H9 (cell line): ENCODE results near the gene BRCA1. TPM values are rescaled to one million over a fixed set of nuclear protein-coding genes. Genes with fewer than 3 reads are reported as not detected.

ENCODE experiments used
- DNase-seq: peaks from one replicate; pipeline ENCODE4 v3.0.0-alpha.2; 2017
- H2AFZ ChIP-seq: one replicate; pipeline ENCODE4 v1.6.1; 2013; ENCODE audit warnings: mild to moderate bottlenecking, low read length, control low read depth, moderate library complexity
- H2AK5ac ChIP-seq: 2 replicates; pipeline ENCODE4 v1.6.1; 2013; ENCODE audit warnings: low read length, control low read depth, mixed read lengths; ENCODE audit not compliant: insufficient read length
- H2BK120ac ChIP-seq: one replicate; pipeline ENCODE4 v1.6.1; 2013; ENCODE audit warnings: low read depth, mild to moderate bottlenecking, low read length, control low read depth, inconsistent platforms; ENCODE audit not compliant: poor library complexity, severe bottlenecking
- H2BK12ac ChIP-seq: 2 replicates; pipeline ENCODE4 v1.6.1; 2013; ENCODE audit warnings: low read length, control low read depth, mixed read lengths, low read depth; ENCODE audit not compliant: insufficient read length
- H2BK15ac ChIP-seq: 2 replicates; pipeline ENCODE4 v1.6.1; 2013; ENCODE audit warnings: low read depth, low read length, control low read depth
- H2BK20ac ChIP-seq: one replicate; pipeline ENCODE4 v1.6.1; 2013; ENCODE audit warnings: low read depth, mild to moderate bottlenecking, low read length, control low read depth, inconsistent platforms; ENCODE audit not compliant: poor library complexity, severe bottlenecking
- H2BK5ac ChIP-seq: 2 replicates; pipeline ENCODE4 v1.6.1; 2013; ENCODE audit warnings: low read length, control low read depth, mixed read lengths; ENCODE audit not compliant: insufficient read length
- H3K14ac ChIP-seq: 2 replicates; pipeline ENCODE4 v1.6.1; 2013; ENCODE audit warnings: low read length, control low read depth; ENCODE audit not compliant: insufficient read depth
- H3K18ac ChIP-seq: 2 replicates; pipeline ENCODE4 v1.6.1; 2013; ENCODE audit warnings: low read depth, mild to moderate bottlenecking, mixed read lengths, low read length, control low read depth; ENCODE audit not compliant: insufficient read length
- H3K23ac ChIP-seq: 2 replicates; pipeline ENCODE4 v1.6.1; 2013; ENCODE audit warnings: low read length, control low read depth, mixed read lengths, low read depth; ENCODE audit not compliant: insufficient read length
- H3K23me2 ChIP-seq: 2 replicates; pipeline ENCODE4 v1.6.1; 2013; ENCODE audit warnings: low read depth, mild to moderate bottlenecking, mixed read lengths, low read length, control low read depth; ENCODE audit not compliant: insufficient read length, poor library complexity, severe bottlenecking
- H3K27ac ChIP-seq: 2 replicates; pipeline ENCODE4 v1.5.1; 2013; ENCODE audit warnings: low read length, control low read depth, mixed read lengths, low read depth; ENCODE audit not compliant: insufficient read length
- H3K27me3 ChIP-seq: 2 replicates; pipeline ENCODE4 v1.6.1; 2013; ENCODE audit warnings: low read length, control low read depth, inconsistent platforms; ENCODE audit not compliant: insufficient read depth
- H3K4ac ChIP-seq: 2 replicates; pipeline ENCODE4 v1.6.1; 2013; ENCODE audit warnings: low read depth, mild to moderate bottlenecking, control low read depth, inconsistent platforms, low read length, moderate library complexity
- H3K4me1 ChIP-seq: 2 replicates; pipeline ENCODE4 v1.6.1; 2013; ENCODE audit warnings: low read length, control low read depth, inconsistent platforms; ENCODE audit not compliant: insufficient read depth
- H3K4me2 ChIP-seq: 2 replicates; pipeline ENCODE4 v1.6.1; 2013; ENCODE audit warnings: low read length, control low read depth, mixed read lengths; ENCODE audit not compliant: insufficient read length, insufficient read depth
- H3K56ac ChIP-seq: 2 replicates; pipeline ENCODE4 v1.6.1; 2013; ENCODE audit warnings: low read depth, mild to moderate bottlenecking, mixed read lengths, low read length, control low read depth; ENCODE audit not compliant: insufficient read length
- H3K79me1 ChIP-seq: 2 replicates; pipeline ENCODE4 v1.6.1; 2013; ENCODE audit warnings: low read depth, mild to moderate bottlenecking, moderate library complexity, low read length, control low read depth, inconsistent platforms; ENCODE audit not compliant: insufficient read depth, poor library complexity, severe bottlenecking
- H3K79me2 ChIP-seq: 2 replicates; pipeline ENCODE4 v1.6.1; 2013; ENCODE audit warnings: low read length, control low read depth, inconsistent platforms; ENCODE audit not compliant: insufficient read depth
- H3K9ac ChIP-seq: 2 replicates; pipeline ENCODE4 v1.6.1; 2013; ENCODE audit warnings: low read length, control low read depth, mixed read lengths; ENCODE audit not compliant: insufficient read length; ENCODE audit errors: extremely low read depth
- H3K9me3 ChIP-seq: one replicate; pipeline ENCODE4 v1.6.1; 2013; ENCODE audit warnings: low read depth, low read length, inconsistent platforms; ENCODE audit not compliant: control insufficient read depth
- H3T11ph ChIP-seq: one replicate; pipeline ENCODE4 v1.6.1; 2013; ENCODE audit warnings: mild to moderate bottlenecking, low read length, control low read depth, inconsistent platforms
- H4K20me1 ChIP-seq: one replicate; pipeline ENCODE4 v1.6.1; 2013; ENCODE audit not compliant: control insufficient read depth, insufficient read length, insufficient read depth
- H4K5ac ChIP-seq: 2 replicates; pipeline ENCODE4 v1.6.1; 2013; ENCODE audit warnings: low read depth, mild to moderate bottlenecking, mixed read lengths, low read length, control low read depth; ENCODE audit not compliant: insufficient read length
- H4K8ac ChIP-seq: replicated peaks from 2 replicates; pipeline ENCODE4 v1.6.1; 2013; ENCODE audit warnings: low read length, control low read depth, mixed read lengths, low read depth; ENCODE audit not compliant: insufficient read length
- H4K91ac ChIP-seq: 2 replicates; pipeline ENCODE4 v1.6.1; 2013; ENCODE audit warnings: low read depth, mild to moderate bottlenecking, moderate library complexity, mixed read lengths, low read length, control low read depth; ENCODE audit not compliant: insufficient read length
- H3K27ac Mint-ChIP-seq, 3 experiments: 2 replicates in 2 of 3; 3 replicates in 1 of 3; pipeline ENCODE4 v1.8.0; 2020 to 2021; ENCODE audit warnings: mixed read lengths in 3 of 3, mild to moderate bottlenecking in 1 of 3, moderate library complexity in 1 of 3
- H3K27me3 Mint-ChIP-seq: 2 replicates; pipeline ENCODE4 v1.8.0; 2021; ENCODE audit warnings: low read depth, mild to moderate bottlenecking, moderate library complexity, mixed read lengths
- H3K36me3 Mint-ChIP-seq, 3 experiments: 2 replicates in 2 of 3; 3 replicates in 1 of 3; pipeline ENCODE4 v1.8.0; 2020 to 2021; ENCODE audit warnings: low read depth in 3 of 3, mixed read lengths in 3 of 3; ENCODE audit not compliant: insufficient read depth in 1 of 3
- H3K4me1 Mint-ChIP-seq, 2 experiments: 2 replicates each; pipeline ENCODE4 v1.8.0; 2020; ENCODE audit warnings: mixed read lengths in 2 of 2
- H3K4me3 Mint-ChIP-seq, 2 experiments: 2 replicates in 1 of 2; 3 replicates in 1 of 2; pipeline ENCODE4 v1.8.0; 2020 to 2021; ENCODE audit warnings: mild to moderate bottlenecking in 2 of 2, mixed read lengths in 2 of 2, moderate library complexity in 1 of 2
- H3K9me3 Mint-ChIP-seq, 2 experiments: 2 replicates in 1 of 2; 3 replicates in 1 of 2; pipeline ENCODE4 v1.8.0; 2020; ENCODE audit warnings: mild to moderate bottlenecking in 2 of 2, mixed read lengths in 2 of 2, moderate library complexity in 1 of 2
- WGBS: extraction: QIAGEN DNeasy Blood & Tissue Kit; methylation state at CpG from one replicate; pipeline ENCODE4 v1.1.7; 2013; ENCODE audit warnings: missing lambda C conversion rate, low lambda C conversion rate, mixed read lengths; ENCODE audit not compliant: insufficient read length; ENCODE audit errors: extremely low coverage; 5-methylcytosine and 5-hydroxymethylcytosine counted together
- total RNA-seq: library from RNA; stranded (reverse); gene quantifications from 2 replicates; pipeline ENCODE4 v1.2.1, GENCODE V29; 2021
- TF ChIP-seq, protein P1 (sequence below): fragments of 200-600 bp; sonication (generic); conservative IDR thresholded peaks from 3 replicates; pipeline ENCODE4 v1.8.0; 2021; ENCODE audit warnings: antibody characterized with exemption, mild to moderate bottlenecking

Gene BRCA1
- total RNA-seq, 1 experiment from 2014 or later, result 32.3 TPM

DNA sequence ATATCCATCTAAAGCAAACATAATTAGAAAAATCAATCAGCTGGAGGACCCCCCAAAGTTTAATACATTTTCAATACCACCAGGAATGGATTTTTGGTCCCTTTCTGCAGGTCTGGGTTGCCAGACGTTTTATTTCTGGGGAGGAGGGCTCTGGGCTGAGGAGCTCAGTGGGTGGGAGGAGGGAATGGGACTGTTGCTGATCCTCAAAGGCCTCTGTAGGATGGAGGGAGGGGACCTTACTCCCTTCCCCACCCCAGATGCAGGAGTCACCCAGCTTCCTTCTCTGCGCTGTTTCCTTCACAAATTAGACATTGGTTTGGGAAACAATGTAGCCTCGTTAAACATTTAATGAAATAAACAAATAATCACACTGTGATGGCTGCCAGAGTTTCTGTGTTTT lies 93.5 kb downstream of the BRCA1 start:
- Histone ChIP-seq H3K27me3 (no peaks in the 10 kb centered on the region), H3K79me2 (no peaks in the 10 kb centered on the region), H3K9ac (no peak overlapping the region), H4K5ac (no peak overlapping the region), H3K4me1 (peaks cover 17% of the 10 kb centered on the region), H2BK15ac (no peak overlapping the region), H3K9me3 (no peaks in the 10 kb centered on the region), H2AFZ (no peak overlapping the region), H3K79me1 (no peaks in the 10 kb centered on the region), H2BK20ac (no peak overlapping the region), H4K20me1 (no peaks in the 10 kb centered on the region), H3K4me2 (no peak overlapping the region), H3K56ac (no peak overlapping the region), H3K23ac (no peak overlapping the region), H2AK5ac (no peak overlapping the region), H4K8ac (no peak overlapping the region), H3K18ac (no peak overlapping the region), H2BK120ac (no peak overlapping the region), H3K4ac (no peak overlapping the region), H3K14ac (no peak overlapping the region), H2BK12ac (no peak overlapping the region), H3K23me2 (no peaks in the 10 kb centered on the region), H4K91ac (no peak overlapping the region), H2BK5ac (no peak overlapping the region), H3K27ac (no peak overlapping the region), H3T11ph (no peak overlapping the region)
- Mint-ChIP-seq H3K4me3 (no peak overlapping the region), H3K9me3 (no peaks in the 10 kb centered on the region), H3K27me3 (no peaks in the 10 kb centered on the region), H3K4me1 (peaks cover 77 to 83% of the 10 kb centered on the region in 2 experiments), H3K27ac (0 out of 7 replicates have a peak overlapping the region, but pooled peaks have one; percentile 30 to 61 (median 53)), H3K36me3 (peaks cover 10 to 30% (median 25%) of the 10 kb centered on the region in 3 experiments; a peak in 6 of 7 replicates)
- TF ChIP-seq, protein P1, sequence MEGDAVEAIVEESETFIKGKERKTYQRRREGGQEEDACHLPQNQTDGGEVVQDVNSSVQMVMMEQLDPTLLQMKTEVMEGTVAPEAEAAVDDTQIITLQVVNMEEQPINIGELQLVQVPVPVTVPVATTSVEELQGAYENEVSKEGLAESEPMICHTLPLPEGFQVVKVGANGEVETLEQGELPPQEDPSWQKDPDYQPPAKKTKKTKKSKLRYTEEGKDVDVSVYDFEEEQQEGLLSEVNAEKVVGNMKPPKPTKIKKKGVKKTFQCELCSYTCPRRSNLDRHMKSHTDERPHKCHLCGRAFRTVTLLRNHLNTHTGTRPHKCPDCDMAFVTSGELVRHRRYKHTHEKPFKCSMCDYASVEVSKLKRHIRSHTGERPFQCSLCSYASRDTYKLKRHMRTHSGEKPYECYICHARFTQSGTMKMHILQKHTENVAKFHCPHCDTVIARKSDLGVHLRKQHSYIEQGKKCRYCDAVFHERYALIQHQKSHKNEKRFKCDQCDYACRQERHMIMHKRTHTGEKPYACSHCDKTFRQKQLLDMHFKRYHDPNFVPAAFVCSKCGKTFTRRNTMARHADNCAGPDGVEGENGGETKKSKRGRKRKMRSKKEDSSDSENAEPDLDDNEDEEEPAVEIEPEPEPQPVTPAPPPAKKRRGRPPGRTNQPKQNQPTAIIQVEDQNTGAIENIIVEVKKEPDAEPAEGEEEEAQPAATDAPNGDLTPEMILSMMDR, result no peak
- no CpG with 5 or more reads among the region's 3 CpGs for WGBS
- no peak for DNase-seq
